OCI-LY7 (cell line): ENCODE results near the gene ZC3H4. TPM values are rescaled to one million over a fixed set of nuclear protein-coding genes. Genes with fewer than 3 reads are reported as not detected.

Experiments
- BruUV-seq: library from RNA; stranded (reverse); fragments of 400-500 nt; replicated peaks from 2 replicates; lab custom pipeline; 2021; lab: Mats Ljungman, UMichigan
- CTCF ChIA-PET: fragments of 300-600 bp; sonication (Branson Sonifier 250); formaldehyde crosslinking; loops from one replicate; lab custom pipeline; 2022; ENCODE audit warnings: antibody characterized with exemption; ENCODE audit not compliant: unreplicated experiment; lab: Charles Lee
- POLR2A ChIA-PET: fragments of 300-600 bp; sonication (Branson Sonifier 250); formaldehyde crosslinking; loops from one replicate; lab custom pipeline; 2022; ENCODE audit warnings: antibody characterized with exemption; lab: Charles Lee
- DNase-seq: peaks from one replicate; pipeline ENCODE4 v3.0.0-alpha.2; 2015; ENCODE audit warnings: low spot score
- H2AFZ ChIP-seq: fragments of 200-600 bp; sonication (generic), shearing (Covaris generic); 2 replicates; pipeline ENCODE4 v1.6.1; 2014; ENCODE audit warnings: mild to moderate bottlenecking, antibody characterized with exemption, low read length, moderate library complexity
- H3K27ac ChIP-seq: fragments of 200-600 bp; sonication (generic); 2 replicates; pipeline ENCODE4 v1.5.1; 2014; ENCODE audit warnings: mixed run types, low read depth, mild to moderate bottlenecking, moderate library complexity, low read length, inconsistent platforms; ENCODE audit not compliant: poor library complexity, severe bottlenecking
- H3K36me3 ChIP-seq: fragments of 200-600 bp; sonication (generic); 2 replicates; pipeline ENCODE4 v1.6.1; 2014; ENCODE audit warnings: mild to moderate bottlenecking, antibody characterized with exemption, low read length, moderate library complexity, mixed read lengths; ENCODE audit not compliant: insufficient read depth
- H3K4me1 ChIP-seq: fragments of 200-600 bp; sonication (generic); 2 replicates; pipeline ENCODE4 v1.5.1; 2014; ENCODE audit warnings: mild to moderate bottlenecking, low read length; ENCODE audit not compliant: insufficient read depth, poor library complexity, severe bottlenecking
- H3K4me2 ChIP-seq: fragments of 200-600 bp; sonication (generic); 2 replicates; pipeline ENCODE4 v1.6.1; 2014; ENCODE audit warnings: mild to moderate bottlenecking, low read length
- H3K4me3 ChIP-seq: fragments of 200-600 bp; sonication (generic); 2 replicates; pipeline ENCODE4 v1.5.1; 2014; ENCODE audit warnings: mild to moderate bottlenecking, low read depth, low read length; ENCODE audit not compliant: poor library complexity, severe bottlenecking
- H3K79me2 ChIP-seq: fragments of 200-600 bp; sonication (generic); 2 replicates; pipeline ENCODE4 v1.6.1; 2016; ENCODE audit warnings: low read depth, mild to moderate bottlenecking, low read length, moderate library complexity, mixed read lengths; ENCODE audit not compliant: insufficient read depth
- H3K9me2 ChIP-seq: fragments of 200-600 bp; sonication (generic); 2 replicates; pipeline ENCODE4 v1.6.1; 2016; ENCODE audit warnings: mild to moderate bottlenecking, low read length, mixed read lengths; ENCODE audit not compliant: insufficient read depth
- H3K9me3 ChIP-seq: fragments of 200-600 bp; sonication (generic); 2 replicates; pipeline ENCODE4 v1.6.1; 2014; ENCODE audit warnings: mild to moderate bottlenecking, mixed run types, low read length, mixed read lengths
- H4K20me1 ChIP-seq: fragments of 200-600 bp; sonication (generic); 2 replicates; pipeline ENCODE4 v1.6.1; 2014; ENCODE audit warnings: mild to moderate bottlenecking, antibody characterized with exemption, low read length, moderate library complexity, mixed read lengths; ENCODE audit not compliant: insufficient read depth
- EZH2phosphoT487 ChIP-seq: fragments of 200-600 bp; sonication (generic); IDR thresholded peaks from 2 replicates; pipeline ENCODE4 v1.6.1; 2018; ENCODE audit warnings: low read depth, borderline replicate concordance, mild to moderate bottlenecking, mixed run types, antibody characterized with exemption, low read length, moderate library complexity, mixed read lengths
- intact Hi-C: fragments of 100-400 bp; cut with micrococcal nuclease; formaldehyde crosslinking; loops from one replicate; pipeline ENCODE4 v1.10.0; 2022; ENCODE audit not compliant: unreplicated experiment
- total RNA-seq, 2 experiments: library from RNA; depleted of rRNA in 1 of 2; stranded (reverse); fragments of >200 nt in 1 of 2; shearing (Covaris generic) in 1 of 2; gene quantifications; 2 replicates each; pipeline ENCODE4 v1.2.3, GENCODE V29; 2014 to 2022
- TF ChIP-seq, protein P1 (sequence below): fragments of 200-600 bp; sonication (generic); conservative IDR thresholded peaks from 2 replicates; pipeline ENCODE4 v1.5.1; 2014; ENCODE audit warnings: mild to moderate bottlenecking, antibody characterized with exemption, low read length, moderate library complexity, mixed read lengths

Gene ZC3H4
- total RNA-seq, 2 experiments from 2014 or later, result 23.0 to 76.8 TPM

DNA sequence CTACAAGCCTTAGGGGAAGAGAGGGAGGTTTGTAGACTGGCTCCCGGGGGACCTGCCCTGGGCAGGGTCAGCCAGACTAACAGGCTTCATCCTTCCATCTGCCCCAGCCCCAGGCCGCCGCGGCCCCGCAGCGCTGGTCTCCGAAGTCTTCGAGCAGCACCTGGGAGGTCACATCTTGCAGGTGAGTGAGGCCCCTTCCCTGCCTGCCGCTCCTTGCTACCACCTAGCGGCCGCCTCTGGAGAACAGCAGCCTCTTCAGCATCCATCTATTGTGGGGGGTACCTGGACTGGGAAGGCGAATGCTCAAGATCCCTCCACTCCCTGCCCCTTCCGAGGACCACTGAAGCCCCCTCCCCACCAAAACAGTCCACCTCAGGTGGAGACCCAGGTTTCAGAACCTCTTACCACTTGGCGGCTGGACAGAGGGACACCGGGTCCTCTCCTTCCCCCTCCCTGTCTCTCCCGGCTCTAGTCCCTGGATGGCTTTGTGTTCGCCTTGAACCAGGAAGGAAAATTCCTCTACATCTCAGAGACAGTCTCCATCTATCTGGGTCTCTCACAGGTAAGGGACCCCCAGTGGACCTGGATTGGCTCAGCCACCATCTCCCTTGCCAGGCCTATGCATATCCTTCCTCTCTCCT lies 81.3 kb downstream of the ZC3H4 start:
- no peaks in the 10 kb centered on the region for H3K79me2 ChIP-seq
- no peaks in the 10 kb centered on the region for H3K9me2 ChIP-seq
- CTCF ChIA-PET, result no interaction called here
- POLR2A ChIA-PET, result no interaction called here
- H3K9me3 ChIP-seq, result no peaks in the 10 kb centered on the region
- H2AFZ ChIP-seq, result no peak overlapping the region
- H3K4me2 ChIP-seq, result no peak overlapping the region
- TF ChIP-seq EZH2phosphoT487, result no peak
- TF ChIP-seq, protein P1, sequence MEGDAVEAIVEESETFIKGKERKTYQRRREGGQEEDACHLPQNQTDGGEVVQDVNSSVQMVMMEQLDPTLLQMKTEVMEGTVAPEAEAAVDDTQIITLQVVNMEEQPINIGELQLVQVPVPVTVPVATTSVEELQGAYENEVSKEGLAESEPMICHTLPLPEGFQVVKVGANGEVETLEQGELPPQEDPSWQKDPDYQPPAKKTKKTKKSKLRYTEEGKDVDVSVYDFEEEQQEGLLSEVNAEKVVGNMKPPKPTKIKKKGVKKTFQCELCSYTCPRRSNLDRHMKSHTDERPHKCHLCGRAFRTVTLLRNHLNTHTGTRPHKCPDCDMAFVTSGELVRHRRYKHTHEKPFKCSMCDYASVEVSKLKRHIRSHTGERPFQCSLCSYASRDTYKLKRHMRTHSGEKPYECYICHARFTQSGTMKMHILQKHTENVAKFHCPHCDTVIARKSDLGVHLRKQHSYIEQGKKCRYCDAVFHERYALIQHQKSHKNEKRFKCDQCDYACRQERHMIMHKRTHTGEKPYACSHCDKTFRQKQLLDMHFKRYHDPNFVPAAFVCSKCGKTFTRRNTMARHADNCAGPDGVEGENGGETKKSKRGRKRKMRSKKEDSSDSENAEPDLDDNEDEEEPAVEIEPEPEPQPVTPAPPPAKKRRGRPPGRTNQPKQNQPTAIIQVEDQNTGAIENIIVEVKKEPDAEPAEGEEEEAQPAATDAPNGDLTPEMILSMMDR, result peak; percentile 91
- H3K4me3 ChIP-seq, result no peak overlapping the region
- H3K36me3 ChIP-seq, result no peaks in the 10 kb centered on the region
- intact Hi-C loops, result loop anchor here (2.0 kb wide), 1 partner anchor 19 kb away; no protein-coding TSS in a partner anchor
- peak; percentile 69 for DNase-seq
- no TSS peak for BruUV-seq
- no peak overlapping the region for H3K27ac ChIP-seq
- H4K20me1 ChIP-seq, result no peaks in the 10 kb centered on the region
- peaks cover 20% of the 10 kb centered on the region for H3K4me1 ChIP-seq

DNA sequence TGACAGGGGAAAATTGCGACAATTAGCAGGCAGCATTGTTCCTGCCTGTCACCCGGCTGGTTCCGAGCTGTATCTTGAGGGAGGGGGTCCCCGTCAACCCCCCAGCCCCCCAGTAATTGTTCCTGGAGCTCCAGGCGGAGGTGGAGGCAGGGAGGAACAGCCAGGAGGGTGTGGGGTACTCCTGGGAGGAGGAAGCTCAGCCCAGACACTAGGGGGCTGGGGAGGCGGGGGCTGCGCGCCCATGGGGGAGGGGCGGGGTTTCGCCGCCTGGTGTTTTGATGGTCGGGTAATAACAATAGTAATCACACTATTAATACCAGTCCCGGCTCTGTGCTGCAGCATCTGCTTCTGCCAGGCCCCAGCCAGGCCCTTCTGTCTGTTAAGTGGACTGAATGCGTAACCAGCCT lies 85.4 kb downstream of the ZC3H4 start:
- no peak overlapping the region for H3K4me3 ChIP-seq
- POLR2A ChIA-PET, result no interaction called here
- H3K4me2 ChIP-seq, result no peak overlapping the region
- H3K27ac ChIP-seq, result no peak overlapping the region
- H3K79me2 ChIP-seq, result no peaks in the 10 kb centered on the region
- DNase-seq, result no peak
- H3K9me2 ChIP-seq, result no peaks in the 10 kb centered on the region
- H3K9me3 ChIP-seq, result no peaks in the 10 kb centered on the region
- H3K4me1 ChIP-seq, result no peaks in the 10 kb centered on the region
- H4K20me1 ChIP-seq, result no peaks in the 10 kb centered on the region
- BruUV-seq, result no TSS peak
- H2AFZ ChIP-seq, result no peak overlapping the region
- TF ChIP-seq EZH2phosphoT487, result no peak
- TF ChIP-seq, protein P1, result no peak
- intact Hi-C loops, result no loop called here
- no peaks in the 10 kb centered on the region for H3K36me3 ChIP-seq
- CTCF ChIA-PET, result no interaction called here

DNA sequence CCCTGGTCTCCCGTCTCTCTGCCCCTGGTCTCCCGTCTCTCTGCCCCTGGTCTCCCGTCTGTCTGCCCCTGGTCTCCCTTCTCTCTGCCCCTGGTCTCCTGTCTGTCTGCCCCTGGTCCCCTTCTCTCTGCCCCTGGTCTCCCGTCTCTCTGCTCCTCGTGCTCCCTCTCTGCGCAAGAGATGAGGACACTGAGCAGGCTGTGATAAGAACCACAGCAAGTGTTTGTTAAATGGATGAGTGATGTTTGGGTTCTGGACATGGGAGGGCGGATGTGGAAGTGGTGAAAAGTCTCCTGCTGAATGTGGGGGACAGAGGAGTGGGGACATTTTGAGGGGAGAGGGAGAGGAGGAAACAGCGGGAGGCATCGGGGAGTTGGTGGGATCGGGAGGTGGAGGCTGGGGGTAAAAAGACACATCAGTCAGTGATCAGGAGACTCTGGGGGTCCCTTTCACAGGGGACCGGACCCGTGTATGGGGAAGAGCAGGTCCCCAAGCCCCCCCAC lies 85.9 kb downstream of the ZC3H4 start:
- POLR2A ChIA-PET, result no interaction called here
- Histone ChIP-seq H3K36me3 (no peaks in the 10 kb centered on the region), H3K9me2 (no peaks in the 10 kb centered on the region), H3K9me3 (no peaks in the 10 kb centered on the region), H3K79me2 (no peaks in the 10 kb centered on the region), H3K4me3 (no peak overlapping the region), H3K4me1 (no peaks in the 10 kb centered on the region), H3K4me2 (no peak overlapping the region), H4K20me1 (no peaks in the 10 kb centered on the region), H2AFZ (no peak overlapping the region), H3K27ac (no peak overlapping the region)
- CTCF ChIA-PET, result no interaction called here
- 0 out of 2 replicates have a peak, but pooled peaks have one; percentile 27 for TF ChIP-seq EZH2phosphoT487
- TF ChIP-seq, protein P1, result no peak
- no peak for DNase-seq
- BruUV-seq, result no TSS peak
- intact Hi-C loops, result no loop called here
